NCI-H187 treated with DMSO at 0.1 percent for 48 hours (cell line): ENCODE data around the gene FOLR3.
"Not testable (repeated sequence)": the region's sequence is repeated elsewhere in the genome, so short reads cannot be mapped to it uniquely, and the experiment has no call there.

Experiments used
- DNase-seq: peaks from one replicate; lab custom pipeline; 2025; lab: John Stamatoyannopoulos, UW

FOLR3 gene

DNA sequence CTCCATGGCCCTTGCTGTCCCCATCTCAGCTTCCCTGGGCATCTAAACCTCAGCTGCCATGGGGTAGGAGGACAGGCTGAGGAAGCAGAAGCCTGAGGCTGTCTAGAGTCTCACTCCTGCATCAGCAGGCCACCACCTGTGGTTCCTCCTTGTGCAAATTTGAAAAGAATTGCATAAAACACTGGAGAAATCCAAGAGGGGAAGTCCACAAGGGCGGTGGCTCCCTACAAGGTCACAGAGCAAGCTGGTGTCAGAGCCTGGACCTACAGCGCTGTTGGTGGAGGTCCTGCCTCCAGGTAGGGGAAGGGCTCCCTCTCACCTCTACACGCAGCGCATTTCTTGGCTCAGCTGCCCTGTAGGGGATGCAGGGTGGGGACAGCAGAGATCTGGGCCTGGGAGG, at the start of gene FOLR3:
FOLR3 (plus strand) TSS at position 253 of the 400 bp plus-strand sequence. CDS start 228 bp downstream, outside the sequence.
- DNase-seq = not testable (repeated sequence)

- no peak for DNase-seq
Measured at GRCh38 chr11:72088076-72088808, 47.3 kb upstream of the FOLR3 start.

GRCh38 chr11:72091292-72091691, 44.2 kb upstream of the FOLR3 start:
- no peak for DNase-seq

GRCh38 chr11:72098741-72099140, 36.8 kb upstream of the FOLR3 start:
- no peak for DNase-seq

DNA sequence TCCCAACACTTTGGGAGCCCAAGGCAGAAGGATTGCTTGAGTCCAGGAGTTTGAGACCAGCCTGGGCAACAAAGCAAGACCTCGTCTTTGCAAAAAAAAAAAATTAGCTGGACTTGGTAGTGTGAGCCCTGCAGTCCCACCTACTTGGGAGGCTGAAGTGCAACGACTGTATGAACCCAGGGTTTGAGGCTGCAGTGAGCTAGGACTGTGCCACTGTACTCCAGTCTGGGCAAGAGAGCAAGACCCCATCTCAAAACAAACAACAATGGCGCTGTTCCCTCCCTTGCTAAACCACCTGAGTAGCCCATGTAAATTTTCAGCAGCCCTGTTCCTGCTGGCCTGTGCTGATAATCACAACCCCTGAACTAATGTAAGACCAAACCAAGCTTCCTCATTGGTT, 35.5 kb upstream of the FOLR3 start:
- DNase-seq = no peak

DNA sequence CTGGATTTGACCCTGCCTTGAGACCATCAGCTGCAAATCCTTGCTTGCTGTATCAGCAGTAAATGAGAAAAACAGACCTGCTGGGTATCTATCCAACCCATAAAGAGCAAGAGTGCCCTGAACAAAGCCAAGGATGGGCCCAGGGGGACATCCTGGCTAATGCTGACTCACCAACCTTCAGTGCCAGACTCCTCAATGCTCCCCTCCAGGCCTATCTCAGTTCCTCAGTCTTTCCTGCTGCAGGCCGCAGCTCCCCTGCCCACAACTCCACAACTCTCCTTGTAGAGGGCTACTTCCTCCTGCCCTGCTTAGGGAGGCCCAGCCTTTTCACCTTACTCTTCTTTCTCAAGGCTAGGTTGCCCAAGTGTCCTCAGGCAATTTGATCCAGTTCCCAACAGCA, 35.1 kb upstream of the FOLR3 start:
- no peak for DNase-seq

DNA sequence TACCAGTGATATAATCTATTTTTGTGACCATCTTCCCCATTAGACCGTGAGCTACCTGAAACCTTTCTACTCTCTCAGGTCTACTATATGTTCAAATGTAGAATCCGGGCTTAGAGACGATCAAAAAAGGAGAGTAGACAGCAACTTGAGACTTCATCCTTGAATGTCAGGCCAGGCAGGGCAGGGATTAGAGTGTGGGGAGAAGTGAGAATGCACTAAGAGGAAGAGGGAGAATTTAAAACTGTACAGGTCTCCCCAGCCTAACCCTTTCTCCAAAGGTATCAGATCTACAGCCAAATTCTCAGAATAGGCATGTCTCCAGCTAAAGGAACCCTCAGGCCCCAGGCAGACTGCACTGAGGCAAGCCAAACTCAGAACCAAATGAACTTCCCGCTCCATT, 33.4 kb upstream of the FOLR3 start:
- no peak for DNase-seq

DNA sequence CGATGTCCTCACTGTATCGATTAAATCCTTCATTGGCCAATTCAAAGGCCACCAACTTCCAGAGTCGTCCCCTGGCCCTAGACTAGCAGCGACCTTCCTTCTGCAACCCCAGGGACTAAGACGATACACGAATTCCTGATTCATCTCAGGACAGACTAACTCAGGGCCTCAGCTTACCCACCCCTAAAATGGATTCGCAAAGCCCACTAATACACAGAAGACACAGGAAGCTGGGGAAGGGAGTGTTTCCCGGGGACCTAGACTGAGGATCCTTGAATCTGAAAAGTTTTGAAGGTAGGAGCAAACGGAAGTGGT, 32.9 kb upstream of the FOLR3 start:
- no peak for DNase-seq

- DNase-seq = peak; percentile 77
Measured at GRCh38 chr11:72102946-72103753, 32.4 kb upstream of the FOLR3 start, which contains the start of gene LAMTOR1. LAMTOR1 (minus strand) TSS chr11:72103297; CDS start chr11:72103224, 73 bp downstream.

- DNase-seq = no peak
Measured at GRCh38 chr11:72103754-72104167, 31.8 kb upstream of the FOLR3 start.

GRCh38 chr11:72105888-72106287, 29.6 kb upstream of the FOLR3 start, which contains the start of gene TOMT:
TOMT (plus strand) TSS chr11:72105924; CDS start chr11:72105952, 28 bp downstream.
- no peak for DNase-seq

DNA sequence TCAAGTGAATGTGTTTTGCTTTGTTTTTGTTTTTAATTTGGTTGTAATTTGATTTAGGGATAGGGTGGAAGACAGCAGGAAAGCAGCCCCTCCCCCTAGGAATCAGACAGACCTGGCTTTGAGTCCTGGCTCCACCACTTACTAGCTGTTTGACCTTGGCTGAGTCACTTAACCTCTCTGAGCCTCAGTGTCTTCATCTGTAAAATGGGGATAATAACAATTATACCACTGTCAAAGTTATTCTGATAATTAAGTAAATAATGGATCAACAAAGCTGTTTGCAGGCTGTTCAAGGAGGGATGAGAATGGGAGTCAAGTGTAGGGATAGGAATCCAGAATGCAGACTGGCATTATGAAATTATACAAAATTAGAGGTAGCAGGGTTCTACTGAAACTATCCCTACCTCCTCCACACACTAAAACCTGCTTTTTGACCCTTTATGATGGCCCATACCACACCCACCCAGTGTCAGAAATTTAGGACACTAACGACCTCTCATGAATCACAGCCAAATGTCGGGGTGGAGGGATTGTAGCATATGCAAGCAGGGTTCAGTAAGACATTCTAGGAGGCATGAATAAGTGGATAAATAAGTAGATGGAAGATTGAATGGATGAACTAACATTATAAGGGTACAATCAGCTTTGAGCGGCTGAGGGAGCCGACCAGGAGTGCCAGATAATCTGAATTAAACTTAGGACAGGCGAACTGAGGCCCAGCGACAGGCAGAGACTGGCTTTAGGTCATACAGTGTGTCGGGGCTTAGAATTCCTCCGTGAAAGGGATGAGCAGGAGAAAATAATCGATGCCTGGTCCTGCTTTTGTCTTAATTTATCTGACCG, 24.0 kb upstream of the FOLR3 start:
- no peak for DNase-seq

- DNase-seq = peak; percentile 98
Measured at GRCh38 chr11:72112143-72112977, 23.2 kb upstream of the FOLR3 start, which contains the start of gene ANAPC15. ANAPC15 (minus strand) TSS chr11:72112695; CDS start chr11:72111276, 1,419 bp downstream.

GRCh38 chr11:72112978-72113808, 22.3 kb upstream of the FOLR3 start:
- no peak for DNase-seq

GRCh38 chr11:72114570-72114969, 21.0 kb upstream of the FOLR3 start:
- no peak for DNase-seq

DNA sequence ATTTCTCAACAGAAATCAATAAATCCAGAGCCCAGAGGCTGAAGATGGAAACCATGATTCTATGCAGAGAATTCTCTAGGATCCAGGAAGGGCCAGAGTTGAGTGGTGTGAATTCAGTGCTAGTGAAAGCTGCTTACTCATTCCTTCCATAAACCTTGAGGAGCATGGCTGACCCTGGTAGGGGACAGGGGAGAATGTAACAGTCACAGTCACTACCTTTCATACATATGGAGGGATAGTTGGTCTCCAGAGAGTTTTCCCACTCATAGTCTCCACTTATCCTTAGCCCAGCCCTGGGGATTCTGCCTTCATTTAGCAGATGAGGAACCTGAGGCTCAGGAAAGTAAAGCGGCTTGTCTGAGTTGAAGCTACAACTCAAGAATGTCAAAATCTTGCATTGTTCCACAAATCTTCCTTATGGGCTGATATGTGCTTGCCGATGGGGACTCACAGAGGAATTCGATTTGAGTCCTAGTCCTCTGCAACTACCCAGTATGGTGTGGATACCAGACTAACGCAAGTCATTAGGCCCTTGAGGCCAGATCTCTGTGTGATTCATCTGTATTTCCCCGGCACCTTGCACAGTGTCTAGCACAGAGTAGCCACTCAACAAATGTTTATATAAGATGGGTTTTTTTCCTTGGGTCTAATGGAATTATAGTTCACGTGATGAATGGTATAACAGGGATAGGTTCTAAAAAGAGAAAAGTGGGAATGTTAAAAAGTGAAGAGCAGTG, 19.3 kb upstream of the FOLR3 start:
- DNase-seq = no peak

DNA sequence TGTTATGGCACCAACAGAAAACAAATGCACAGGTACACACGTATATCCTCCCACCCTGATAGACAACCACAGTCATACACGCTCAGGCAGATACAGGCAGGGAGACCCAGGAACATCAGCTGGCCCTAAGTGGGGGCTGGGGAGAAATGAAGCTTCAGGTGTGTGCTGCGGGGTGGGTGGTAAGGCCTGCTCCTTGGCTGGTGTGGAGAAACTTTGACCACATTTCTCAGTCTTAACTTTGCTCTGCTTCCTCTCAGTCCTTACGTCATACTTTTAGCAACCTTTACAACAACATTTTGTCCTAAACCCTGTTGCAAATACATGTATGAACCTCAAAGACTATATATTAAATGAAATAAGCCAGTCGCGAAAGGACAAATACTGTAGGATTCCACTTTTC, 16.3 kb upstream of the FOLR3 start:
- DNase-seq = no peak

- DNase-seq = no peak
Measured at GRCh38 chr11:72120930-72121329, 14.6 kb upstream of the FOLR3 start.

DNA sequence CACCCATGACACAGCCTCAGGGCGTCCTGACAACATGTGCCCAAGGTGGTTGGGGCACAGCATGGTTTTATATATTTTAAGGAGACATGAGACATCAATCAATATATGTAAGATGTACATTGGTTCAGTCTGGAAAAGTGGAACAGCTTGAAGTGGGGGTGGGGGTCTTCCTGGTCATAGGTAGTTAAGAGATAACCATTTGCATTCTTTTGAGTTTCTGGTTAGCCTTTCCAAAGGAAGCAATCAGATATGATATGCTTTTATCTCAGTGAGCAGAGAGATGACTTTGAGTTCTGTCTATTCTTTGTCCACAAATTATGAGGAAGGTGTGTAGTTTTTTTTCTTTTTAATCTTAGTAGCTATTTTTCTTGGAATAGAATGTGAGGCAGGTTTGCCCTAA, 12.9 kb upstream of the FOLR3 start:
- no peak for DNase-seq
